Common myeloid progenitor, CD34-positive (primary cell): ENCODE measurements around the gene SORCS3.

Experiments
- CTCF ChIA-PET: fragments of 350-600 bp; sonication (Branson Sonifier 250); formaldehyde crosslinking; loops from one replicate; lab custom pipeline; 2021; ENCODE audit warnings: antibody characterized with exemption; lab: Charles Lee
- POLR2A ChIA-PET: fragments of 350-600 bp; sonication (Branson Sonifier 250); formaldehyde crosslinking; loops from one replicate; lab custom pipeline; 2021; ENCODE audit warnings: antibody characterized with exemption; lab: Charles Lee
- DNase-seq, 3 donors: peaks; one replicate each; pipeline versions ENCODE4 v3.0.0 to v3.0.0-alpha.2; 2013
- H3K27ac ChIP-seq, 2 experiments: 1 replicate in 1 of 2; 2 replicates in 1 of 2; pipeline ENCODE4 v1.7.0; 2013; ENCODE audit warnings: inconsistent platforms in 2 of 2, low read length in 2 of 2, mild to moderate bottlenecking in 2 of 2, low read depth in 1 of 2, moderate library complexity in 1 of 2; ENCODE audit not compliant: severe bottlenecking in 2 of 2, insufficient read depth in 1 of 2, poor library complexity in 1 of 2
- H3K27me3 ChIP-seq, 5 experiments: replicated peaks in 2 of 5; 1 replicate in 3 of 5; 2 replicates in 2 of 5; pipeline versions ENCODE4 v1.6.1 to v1.7.0; 2013; ENCODE audit warnings: low read length in 4 of 5, mild to moderate bottlenecking in 2 of 5, moderate library complexity in 2 of 5, inconsistent platforms in 1 of 5; ENCODE audit not compliant: insufficient read depth in 5 of 5, control insufficient read depth in 4 of 5
- H3K36me3 ChIP-seq, 4 experiments: 1 replicate in 2 of 4; 2 replicates in 2 of 4; pipeline versions ENCODE4 v1.6.1 to v1.7.0; 2013; ENCODE audit warnings: low read length in 3 of 4, control low read depth in 1 of 4, mild to moderate bottlenecking in 1 of 4; ENCODE audit not compliant: control insufficient read depth in 4 of 4, insufficient read depth in 4 of 4
- H3K4me1 ChIP-seq, 4 experiments: 1 replicate in 3 of 4; 2 replicates in 1 of 4; pipeline versions ENCODE4 v1.6.1 to v1.7.1; 2013; ENCODE audit warnings: low read length in 3 of 4, mild to moderate bottlenecking in 3 of 4, control low read depth in 1 of 4, inconsistent platforms in 1 of 4, moderate library complexity in 1 of 4; ENCODE audit not compliant: control insufficient read depth in 4 of 4, insufficient read depth in 4 of 4; ENCODE audit errors: control extremely low read depth in 1 of 4
- H3K4me3 ChIP-seq, 7 experiments: 1 replicate in 4 of 7; 2 replicates in 3 of 7; pipeline versions ENCODE4 v1.5.1 to v1.7.0; 2013; ENCODE audit warnings: mild to moderate bottlenecking in 7 of 7, low read length in 6 of 7, moderate library complexity in 6 of 7, inconsistent platforms in 2 of 7, low read depth in 2 of 7, control low read depth in 1 of 7; ENCODE audit not compliant: insufficient read depth in 4 of 7, control insufficient read depth in 1 of 7; ENCODE audit errors: extremely low read depth in 1 of 7
- H3K9me3 ChIP-seq, 5 experiments: 1 replicate in 4 of 5; 2 replicates in 1 of 5; pipeline versions ENCODE4 v1.6.1 to v1.7.1; 2013; ENCODE audit warnings: low read length in 4 of 5, mild to moderate bottlenecking in 2 of 5, inconsistent platforms in 1 of 5, low read depth in 1 of 5, moderate library complexity in 1 of 5; ENCODE audit not compliant: control insufficient read depth in 4 of 5, insufficient read depth in 2 of 5; ENCODE audit errors: control extremely low read depth in 1 of 5
- WGBS: methylation state at CpG from one replicate; pipeline ENCODE4 v1.1.5; 2013; ENCODE audit not compliant: insufficient coverage; 5-methylcytosine and 5-hydroxymethylcytosine counted together

SORCS3 gene

DNA sequence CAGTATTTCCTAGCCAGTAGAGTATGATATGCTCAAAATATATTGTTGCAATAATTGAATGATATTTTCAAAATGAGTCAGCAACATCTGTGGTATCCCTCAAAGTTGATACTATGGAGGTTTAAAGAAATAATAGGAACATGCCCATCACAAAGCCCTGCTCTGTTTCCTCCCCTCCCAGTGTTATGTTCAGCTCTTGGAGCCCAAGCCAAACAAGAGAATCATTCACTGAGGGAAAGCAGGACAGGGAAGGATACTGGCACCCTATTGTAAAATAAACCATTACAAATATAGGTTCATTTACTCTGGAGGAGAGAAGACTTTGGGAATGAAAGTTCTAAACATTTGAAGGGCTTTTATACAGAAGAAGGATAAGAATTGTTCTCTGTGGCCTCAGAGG is 37.6 kb downstream of the SORCS3 start:
- ChIA-PET CTCF (no interaction called here), POLR2A (no interaction called here)
- H3K4me1 ChIP-seq: no peaks in the 10 kb centered on the region
- H3K27me3 ChIP-seq: peaks cover 5 to 48% (median 19%) of the 10 kb centered on the region in 5 experiments
- H3K36me3 ChIP-seq: no peaks in the 10 kb centered on the region
- DNase-seq: no peak
- H3K4me3 ChIP-seq: no peak overlapping the region
- no peak overlapping the region for H3K27ac ChIP-seq
- peaks cover 0 to 3% (median 0%) of the 10 kb centered on the region in 5 experiments for H3K9me3 ChIP-seq

DNA sequence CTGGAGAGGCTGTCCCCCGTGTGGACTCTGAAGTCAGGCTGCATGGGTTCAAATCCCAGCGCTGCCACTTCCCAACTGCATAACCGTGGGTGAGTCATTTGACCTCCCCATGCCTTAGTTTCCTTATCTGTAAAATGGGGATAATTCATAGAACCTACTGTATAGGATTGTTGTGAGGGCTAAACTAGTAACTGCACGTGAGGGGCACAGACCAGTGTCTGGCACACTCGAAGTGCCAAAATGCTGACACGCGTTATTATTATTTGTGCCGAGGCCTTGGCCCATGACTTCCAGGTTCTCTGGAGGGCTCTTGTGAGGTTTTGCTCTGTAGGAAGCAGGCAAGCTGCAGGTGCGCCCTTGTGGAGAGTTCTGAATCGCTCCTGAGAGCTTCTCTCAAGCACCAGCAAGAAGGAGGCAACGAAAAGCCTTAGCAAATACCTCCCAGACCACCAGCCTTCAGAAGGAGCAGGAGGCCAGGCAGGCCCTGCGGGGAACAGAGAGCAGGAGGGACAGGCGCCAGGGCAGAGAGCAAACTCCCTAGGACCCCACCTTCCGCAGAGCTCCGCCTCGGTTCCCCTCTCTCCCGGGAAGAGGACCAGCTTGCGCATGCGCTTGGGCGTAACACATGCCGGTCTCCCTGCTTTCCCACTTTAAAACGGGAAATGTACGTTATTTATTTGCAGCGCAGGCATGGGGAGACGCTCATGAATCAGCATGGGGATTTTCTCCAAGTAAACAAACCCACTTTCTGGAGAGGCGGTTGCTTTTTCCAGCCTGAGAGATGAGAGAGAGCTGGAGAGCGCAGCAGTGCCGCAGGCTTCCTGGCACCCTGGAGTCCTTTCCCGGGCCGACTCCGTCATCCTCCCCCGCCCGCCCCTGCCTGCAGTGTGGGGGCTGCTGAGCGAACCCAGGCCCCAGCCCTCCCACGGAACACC is 39.6 kb downstream of the SORCS3 start:
- no peak for DNase-seq
- WGBS: 21% methylated on average over 22 of the region's 35 CpGs
- Histone ChIP-seq H3K27me3 (peaks cover 5 to 48% (median 21%) of the 10 kb centered on the region in 5 experiments), H3K9me3 (no peaks in the 10 kb centered on the region), H3K4me3 (peak overlapping the region in 3 of 7 experiments; percentile 8 to 49 (median 44)), H3K36me3 (no peaks in the 10 kb centered on the region), H3K27ac (no peak overlapping the region), H3K4me1 (no peaks in the 10 kb centered on the region)
- POLR2A ChIA-PET: no interaction called here
- CTCF ChIA-PET: no interaction called here

DNA sequence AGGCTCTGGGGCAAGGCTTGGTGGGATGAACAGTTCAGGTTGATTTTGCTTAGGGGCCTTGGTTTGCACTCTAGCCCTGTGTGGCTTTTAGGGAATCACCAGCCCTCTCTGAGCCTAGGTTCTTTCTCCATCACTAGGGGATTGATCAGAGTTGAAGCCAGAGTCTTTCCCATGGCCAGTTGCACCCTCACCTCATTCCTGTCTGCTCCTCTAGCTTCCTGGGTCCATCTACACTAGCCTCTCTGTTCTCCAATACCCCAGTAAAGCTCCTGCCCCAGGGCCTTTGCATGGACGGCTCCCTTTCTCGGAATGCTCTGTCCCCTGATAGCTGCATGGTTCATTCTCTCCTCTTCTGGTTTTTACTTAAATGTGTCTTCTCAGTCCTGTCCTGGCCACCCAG is 40.4 kb downstream of the SORCS3 start:
- H3K9me3 ChIP-seq: no peaks in the 10 kb centered on the region
- no peak for DNase-seq
- H3K27ac ChIP-seq: no peak overlapping the region
- ChIA-PET CTCF (no interaction called here), POLR2A (no interaction called here)
- 75% methylated on average over 2 of the region's 2 CpGs for WGBS
- H3K4me3 ChIP-seq: no peak overlapping the region
- H3K36me3 ChIP-seq: no peaks in the 10 kb centered on the region
- peaks cover 5 to 48% (median 21%) of the 10 kb centered on the region in 5 experiments for H3K27me3 ChIP-seq
- no peaks in the 10 kb centered on the region for H3K4me1 ChIP-seq

DNA sequence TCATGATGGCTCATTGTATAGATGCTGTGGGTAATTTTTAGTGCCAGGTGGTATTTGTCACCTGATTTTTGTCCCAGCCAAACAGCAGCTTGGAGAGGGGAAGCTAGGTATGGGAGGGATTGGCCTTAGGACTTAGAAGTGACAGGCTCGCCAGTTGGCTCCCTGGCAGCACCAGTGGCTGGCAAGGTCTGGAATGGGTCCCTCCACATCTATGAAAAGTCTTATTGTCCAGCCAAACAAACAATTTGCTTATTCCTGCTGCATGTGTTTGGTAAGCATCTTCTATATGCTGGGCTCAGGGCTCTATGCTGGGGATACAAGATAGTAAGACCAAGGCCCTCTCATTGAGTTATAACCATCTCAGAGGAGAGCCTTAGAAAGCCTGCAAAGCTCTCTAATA is 42.5 kb downstream of the SORCS3 start:
- no peaks in the 10 kb centered on the region for H3K4me1 ChIP-seq
- no peaks in the 10 kb centered on the region for H3K9me3 ChIP-seq
- 100% methylated on average over 1 of the region's 1 CpG for WGBS
- CTCF ChIA-PET: no interaction called here
- POLR2A ChIA-PET: no interaction called here
- peaks cover 4 to 49% (median 18%) of the 10 kb centered on the region in 5 experiments for H3K27me3 ChIP-seq
- H3K4me3 ChIP-seq: no peak overlapping the region
- no peak overlapping the region for H3K27ac ChIP-seq
- H3K36me3 ChIP-seq: no peaks in the 10 kb centered on the region
- DNase-seq: no peak

DNA sequence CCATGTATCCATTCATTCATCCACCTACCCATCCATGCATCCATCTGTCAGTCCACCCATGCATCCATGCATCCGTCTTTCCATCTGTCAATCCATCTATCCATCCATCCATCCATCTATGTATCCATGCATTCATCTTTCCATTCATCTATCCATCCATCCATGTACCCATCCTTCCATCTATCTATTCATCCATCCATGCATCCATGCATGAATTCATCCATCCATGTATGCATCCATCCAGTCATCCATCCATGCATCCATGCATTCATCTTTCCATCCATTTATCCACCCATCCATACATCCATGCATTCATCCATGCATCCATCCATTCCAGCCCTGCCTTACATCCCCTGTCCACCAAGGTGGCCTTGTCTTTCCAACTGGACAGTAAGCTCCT is 45.7 kb downstream of the SORCS3 start:
- H3K4me1 ChIP-seq: no peaks in the 10 kb centered on the region
- ChIA-PET CTCF (no interaction called here), POLR2A (no interaction called here)
- no peaks in the 10 kb centered on the region for H3K9me3 ChIP-seq
- WGBS: 90% methylated on average over 1 of the region's 1 CpG
- no peaks in the 10 kb centered on the region for H3K36me3 ChIP-seq
- peaks cover 0 to 37% (median 5%) of the 10 kb centered on the region in 5 experiments for H3K27me3 ChIP-seq
- H3K27ac ChIP-seq: no peak overlapping the region
- no peak overlapping the region for H3K4me3 ChIP-seq
- no peak for DNase-seq

DNA sequence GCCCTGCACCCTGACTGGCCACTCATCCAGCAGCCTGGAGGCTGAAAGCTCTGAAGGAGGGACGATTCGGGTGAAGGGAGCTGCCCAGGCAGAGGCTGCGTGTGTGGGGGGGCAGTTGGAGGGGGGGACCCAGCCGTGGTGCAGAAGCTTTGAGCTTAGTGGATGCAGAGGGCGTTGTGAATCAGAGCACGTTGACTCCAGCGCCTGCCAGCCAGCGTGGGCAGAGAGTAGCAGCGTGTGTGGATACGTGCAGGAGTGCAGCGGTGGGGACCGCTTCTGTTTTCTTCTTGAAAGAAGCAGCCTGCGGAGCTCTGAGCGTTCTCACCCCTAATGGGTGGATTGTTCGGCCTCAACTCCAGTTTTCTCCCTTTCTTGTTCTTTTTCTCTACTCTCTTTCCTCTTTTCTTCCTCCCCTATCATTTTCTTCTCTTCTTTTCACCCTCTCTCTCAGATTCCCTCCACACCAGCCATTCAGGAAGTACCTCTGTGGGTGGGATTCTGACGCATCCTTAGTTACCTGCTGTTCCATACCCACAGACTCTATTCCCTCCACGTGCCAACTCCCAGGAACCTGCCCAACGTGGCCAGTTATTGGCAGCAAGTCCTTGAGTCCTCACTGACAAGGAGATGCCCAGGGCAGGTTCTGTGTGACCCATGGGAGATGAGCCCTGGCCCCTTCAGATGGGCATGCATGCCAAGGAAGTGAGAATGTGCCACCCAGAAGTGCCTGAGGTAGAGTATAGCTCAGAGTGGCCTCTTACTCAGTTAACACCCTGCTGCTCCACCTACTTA is 47.4 kb downstream of the SORCS3 start:
- no peaks in the 10 kb centered on the region for H3K4me1 ChIP-seq
- H3K36me3 ChIP-seq: no peaks in the 10 kb centered on the region
- no peak for DNase-seq
- POLR2A ChIA-PET: no interaction called here
- no peaks in the 10 kb centered on the region for H3K9me3 ChIP-seq
- H3K27me3 ChIP-seq: peaks cover 0 to 39% (median 4%) of the 10 kb centered on the region in 5 experiments
- H3K27ac ChIP-seq: no peak overlapping the region
- H3K4me3 ChIP-seq: no peak overlapping the region
- 77% methylated on average over 16 of the region's 18 CpGs for WGBS
- CTCF ChIA-PET: no interaction called here

DNA sequence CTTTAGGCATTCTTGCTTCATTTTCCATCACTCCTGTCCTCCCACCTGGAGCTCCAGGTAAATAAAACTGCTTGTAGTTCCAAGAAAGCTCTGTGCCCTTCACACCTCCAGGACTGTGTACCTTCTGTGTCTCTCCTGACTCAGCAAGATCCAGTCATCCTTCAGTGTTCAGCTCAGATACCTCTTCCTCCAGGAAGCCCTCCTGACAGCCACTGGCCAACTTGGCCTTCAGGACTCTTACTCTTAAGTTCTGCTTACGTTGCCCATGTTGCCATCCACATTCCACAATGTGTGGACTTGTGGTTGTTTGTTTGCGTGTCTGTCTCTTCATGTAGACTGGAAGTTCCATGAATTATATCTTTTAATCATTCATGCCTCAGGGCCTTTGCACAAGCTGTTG is 48.0 kb downstream of the SORCS3 start:
- ChIA-PET POLR2A (no interaction called here), CTCF (no interaction called here)
- Histone ChIP-seq H3K36me3 (no peaks in the 10 kb centered on the region), H3K4me3 (no peak overlapping the region), H3K4me1 (no peaks in the 10 kb centered on the region), H3K27ac (no peak overlapping the region), H3K9me3 (no peaks in the 10 kb centered on the region), H3K27me3 (peaks cover 0 to 36% (median 4%) of the 10 kb centered on the region in 5 experiments)
- WGBS: no CpG with 5 or more reads among the region's 2 CpGs
- no peak for DNase-seq
